CD4-positive, alpha-beta T cell (primary cell): Measurements from ENCODE around the gene ABHD17C. TPM values are rescaled to one million over a fixed set of nuclear protein-coding genes. Genes with fewer than 3 reads are reported as not detected.

Experiments
- ATAC-seq: fragments of 200-7000 bp; cut with Tn5 transposase; one replicate; pipeline ENCODE4 v1.10.0; 2022; ENCODE audit warnings: mild to moderate bottlenecking; ENCODE audit not compliant: poor library complexity
- CTCF ChIA-PET: fragments of 350-600 bp; sonication (Branson Sonifier 250); formaldehyde crosslinking; loops from one replicate; lab custom pipeline; 2021; ENCODE audit warnings: antibody characterized with exemption, inconsistent platforms; lab: Charles Lee
- POLR2A ChIA-PET: fragments of 350-600 bp; sonication (Branson Sonifier 250); formaldehyde crosslinking; loops from one replicate; lab custom pipeline; 2021; ENCODE audit warnings: antibody characterized with exemption, inconsistent platforms; lab: Charles Lee
- DNase-seq, 14 experiments: peaks; one replicate each; pipeline ENCODE4 v3.0.0-alpha.2; 2013 to 2020; ENCODE audit warnings: mixed read lengths in 2 of 14
- H3K27ac ChIP-seq, 2 donors: one replicate each; pipeline versions ENCODE4 v1.5.1 to v1.7.0; 2013; ENCODE audit warnings: low read length in 2 of 2, low read depth in 1 of 2, mild to moderate bottlenecking in 1 of 2
- H3K27me3 ChIP-seq, 2 experiments: 1 replicate in 1 of 2; 2 replicates in 1 of 2; pipeline versions ENCODE4 v1.6.1 to v1.7.0; 2013; ENCODE audit warnings: low read length in 2 of 2, control low read depth in 1 of 2, mild to moderate bottlenecking in 1 of 2, moderate library complexity in 1 of 2; ENCODE audit not compliant: insufficient read depth in 2 of 2, control insufficient read depth in 1 of 2
- H3K36me3 ChIP-seq: one replicate; pipeline ENCODE4 v1.6.1; 2013; ENCODE audit warnings: low read length, control low read depth; ENCODE audit not compliant: insufficient read depth
- H3K4me1 ChIP-seq: one replicate; pipeline ENCODE4 v1.6.1; 2013; ENCODE audit warnings: low read length, control low read depth; ENCODE audit not compliant: insufficient read depth
- H3K4me3 ChIP-seq: one replicate; pipeline ENCODE4 v1.5.1; 2013; ENCODE audit warnings: mild to moderate bottlenecking, low read length, moderate library complexity
- H3K9me3 ChIP-seq, 2 experiments: 1 replicate in 1 of 2; 2 replicates in 1 of 2; pipeline versions ENCODE4 v1.6.1 to v1.7.0; 2013; ENCODE audit warnings: low read length in 2 of 2, mild to moderate bottlenecking in 2 of 2, control low read depth in 1 of 2, moderate library complexity in 1 of 2; ENCODE audit not compliant: control insufficient read depth in 1 of 2, insufficient read depth in 1 of 2
- H3K27ac Mint-ChIP-seq: one replicate; pipeline ENCODE4 v1.8.0; 2020; ENCODE audit warnings: mixed read lengths
- H3K27me3 Mint-ChIP-seq: one replicate; pipeline ENCODE4 v1.8.0; 2021; ENCODE audit warnings: mixed read lengths
- H3K36me3 Mint-ChIP-seq: one replicate; pipeline ENCODE4 v1.8.0; 2021; ENCODE audit warnings: low read depth, mixed read lengths
- H3K4me1 Mint-ChIP-seq: one replicate; pipeline ENCODE4 v1.8.0; 2021; ENCODE audit warnings: low read depth, mixed read lengths
- H3K4me3 Mint-ChIP-seq: one replicate; pipeline ENCODE4 v1.8.0; 2020; ENCODE audit warnings: mild to moderate bottlenecking, mixed read lengths
- H3K9me3 Mint-ChIP-seq: one replicate; pipeline ENCODE4 v1.8.0; 2020; ENCODE audit warnings: mixed read lengths
- intact Hi-C, 2 experiments: fragments of 100-400 bp; cut with DNase I in 1 of 2; cut with micrococcal nuclease in 1 of 2; formaldehyde crosslinking; loops; one replicate each; pipeline versions ENCODE4 v1.15.1 to v1.9.0; 2023 to 2025; cut with DNase I, micrococcal nuclease
- total RNA-seq, 174 experiments: library from RNA in 2 of 174; stranded (reverse) in 2 of 174; gene quantifications; one replicate each; pipeline ENCODE4 v1.2.3 and lab custom pipeline; 2021 to 2026
- TF ChIP-seq, protein P1 (sequence below): fragments of 200-600 bp; IDR thresholded peaks from one replicate; pipeline ENCODE4 v1.8.0; 2022; ENCODE audit warnings: antibody characterized with exemption, mild to moderate bottlenecking

The ABHD17C gene
- total RNA-seq, 2 experiments from 2014 or later, result 0.33 to 0.59 TPM

- Mint-ChIP-seq H3K4me1 (no peaks in the 10 kb centered on the region), H3K36me3 (no peaks in the 10 kb centered on the region), H3K27ac (no peak overlapping the region), H3K4me3 (no peak overlapping the region), H3K27me3 (peaks cover 27% of the 10 kb centered on the region), H3K9me3 (no peaks in the 10 kb centered on the region)
- TF ChIP-seq, protein P1, sequence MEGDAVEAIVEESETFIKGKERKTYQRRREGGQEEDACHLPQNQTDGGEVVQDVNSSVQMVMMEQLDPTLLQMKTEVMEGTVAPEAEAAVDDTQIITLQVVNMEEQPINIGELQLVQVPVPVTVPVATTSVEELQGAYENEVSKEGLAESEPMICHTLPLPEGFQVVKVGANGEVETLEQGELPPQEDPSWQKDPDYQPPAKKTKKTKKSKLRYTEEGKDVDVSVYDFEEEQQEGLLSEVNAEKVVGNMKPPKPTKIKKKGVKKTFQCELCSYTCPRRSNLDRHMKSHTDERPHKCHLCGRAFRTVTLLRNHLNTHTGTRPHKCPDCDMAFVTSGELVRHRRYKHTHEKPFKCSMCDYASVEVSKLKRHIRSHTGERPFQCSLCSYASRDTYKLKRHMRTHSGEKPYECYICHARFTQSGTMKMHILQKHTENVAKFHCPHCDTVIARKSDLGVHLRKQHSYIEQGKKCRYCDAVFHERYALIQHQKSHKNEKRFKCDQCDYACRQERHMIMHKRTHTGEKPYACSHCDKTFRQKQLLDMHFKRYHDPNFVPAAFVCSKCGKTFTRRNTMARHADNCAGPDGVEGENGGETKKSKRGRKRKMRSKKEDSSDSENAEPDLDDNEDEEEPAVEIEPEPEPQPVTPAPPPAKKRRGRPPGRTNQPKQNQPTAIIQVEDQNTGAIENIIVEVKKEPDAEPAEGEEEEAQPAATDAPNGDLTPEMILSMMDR, result no peak
- POLR2A ChIA-PET, result no interaction called here
- Histone ChIP-seq H3K9me3 (no peaks in the 10 kb centered on the region), H3K4me1 (no peaks in the 10 kb centered on the region), H3K4me3 (no peak overlapping the region), H3K27me3 (peaks cover 0 to 6% of the 10 kb centered on the region in 2 experiments), H3K36me3 (no peaks in the 10 kb centered on the region), H3K27ac (no peak overlapping the region)
- CTCF ChIA-PET, result interaction anchor here (1.6 kb wide), 1 partner anchor 9 kb away, joined by 4 read pairs; no protein-coding TSS in a partner anchor
- ATAC-seq (no peak), DNase-seq (no peak)
- intact Hi-C loops, result no loop called here
These were observed 95.1 kb downstream of the ABHD17C start for GRCh38 chr15:80790236-80790635.

- no peak overlapping the region for H3K4me3 ChIP-seq
- H3K4me1 ChIP-seq, result no peaks in the 10 kb centered on the region
- no peak overlapping the region for H3K27ac ChIP-seq
- intact Hi-C loops, result no loop called here
- DNase-seq (no peak), ATAC-seq (no peak)
- Mint-ChIP-seq H3K9me3 (no peaks in the 10 kb centered on the region), H3K27me3 (peaks cover 29% of the 10 kb centered on the region), H3K27ac (no peak overlapping the region), H3K36me3 (no peaks in the 10 kb centered on the region), H3K4me1 (no peaks in the 10 kb centered on the region), H3K4me3 (no peak overlapping the region)
- H3K36me3 ChIP-seq, result no peaks in the 10 kb centered on the region
- H3K9me3 ChIP-seq, result no peaks in the 10 kb centered on the region
- TF ChIP-seq, protein P1, result no peak
- ChIA-PET CTCF (interaction anchor here (1.6 kb wide), 1 partner anchor 8 kb away, joined by 4 read pairs; no protein-coding TSS in a partner anchor), POLR2A (no interaction called here)
- H3K27me3 ChIP-seq, result peaks cover 0 to 6% of the 10 kb centered on the region in 2 experiments
These were observed 95.9 kb downstream of the ABHD17C start for GRCh38 chr15:80791004-80791403.

- Histone ChIP-seq H3K4me1 (no peaks in the 10 kb centered on the region), H3K36me3 (no peaks in the 10 kb centered on the region), H3K27ac (no peak overlapping the region), H3K4me3 (no peak overlapping the region), H3K27me3 (peaks cover 5 to 6% of the 10 kb centered on the region in 2 experiments), H3K9me3 (no peaks in the 10 kb centered on the region)
- CTCF ChIA-PET, result no interaction called here
- Mint-ChIP-seq H3K27me3 (peaks cover 28% of the 10 kb centered on the region), H3K36me3 (no peaks in the 10 kb centered on the region), H3K9me3 (no peaks in the 10 kb centered on the region), H3K4me3 (no peak overlapping the region), H3K4me1 (no peaks in the 10 kb centered on the region), H3K27ac (no peak overlapping the region)
- no peak for ATAC-seq
- TF ChIP-seq, protein P1, result no peak
- intact Hi-C loops, result no loop called here
- POLR2A ChIA-PET, result no interaction called here
- no peak for DNase-seq
These were observed 101.3 kb downstream of the ABHD17C start for GRCh38 chr15:80796407-80796806.
